Large intestine (tissue), 12 donors: ENCODE results near the gene XRCC6. TPM values are rescaled to one million over a fixed set of nuclear protein-coding genes. Genes with fewer than 3 reads are reported as not detected.
"Not testable (repeated sequence)": the region's sequence is repeated elsewhere in the genome, so short reads cannot be mapped to it uniquely, and the experiment has no call there.

Experiments used
- DNase-seq, 2 donors: peaks; one replicate each; pipeline versions ENCODE4 v3.0.0 to v3.0.0-alpha.2; 2013
- H3K27ac ChIP-seq: one replicate; pipeline ENCODE4 v1.5.1; 2013; ENCODE audit warnings: low read length
- H3K27me3 ChIP-seq: 2 replicates; pipeline ENCODE4 v1.6.1; 2013; ENCODE audit warnings: low read length; ENCODE audit not compliant: control insufficient read depth, insufficient read depth
- H3K36me3 ChIP-seq: 2 replicates; pipeline ENCODE4 v1.6.1; 2013; ENCODE audit warnings: low read length; ENCODE audit not compliant: control insufficient read depth, insufficient read depth
- H3K4me1 ChIP-seq: one replicate; pipeline ENCODE4 v1.6.1; 2013; ENCODE audit warnings: low read length; ENCODE audit not compliant: control insufficient read depth, insufficient read depth
- H3K4me3 ChIP-seq: one replicate; pipeline ENCODE4 v1.5.1; 2013; ENCODE audit warnings: low read length
- H3K9me3 ChIP-seq: one replicate; pipeline ENCODE4 v1.6.1; 2013; ENCODE audit warnings: mild to moderate bottlenecking, low read depth, low read length, moderate library complexity; ENCODE audit not compliant: control insufficient read depth
- WGBS: methylation state at CpG from one replicate; pipeline ENCODE4 v1.1.5; 2013; ENCODE audit warnings: low lambda C conversion rate; ENCODE audit not compliant: insufficient coverage; 5-methylcytosine and 5-hydroxymethylcytosine counted together
- long read RNA-seq, 11 donors: transcript quantifications; one replicate each; lab custom pipeline, GENCODE V29; 2026
- polyA plus RNA-seq: library from polyadenylated mRNA; unstranded; fragments of 120-200 nt; gene quantifications from one replicate; pipeline ENCODE4 v1.2.1, GENCODE V29; 2013

Gene XRCC6
- 247 TPM for polyA plus RNA-seq
- long read RNA-seq, donor 1, transcript XRCC6-202 (13 exons, 2,296 nt): major isoform, 37 of 51 reads
- long read RNA-seq, donor 1, partial matches to known transcripts: 10 of 51 reads
- long read RNA-seq, donor 1, other reads (novel, unspliced or antisense): 0 of 51 reads
- long read RNA-seq, donor 2, transcript XRCC6-201 (12 exons, 2,709 nt): minor isoform, 6 of 159 reads
- long read RNA-seq, donor 2, transcript XRCC6-202 (13 exons, 2,296 nt): major isoform, 78 of 159 reads
- long read RNA-seq, donor 2, partial matches to known transcripts: 68 of 159 reads
- long read RNA-seq, donor 2, other reads (novel, unspliced or antisense): 7 of 159 reads
- long read RNA-seq, donor 3, transcript XRCC6-201 (12 exons, 2,709 nt): minor isoform, 13 of 237 reads
- long read RNA-seq, donor 3, transcript XRCC6-202 (13 exons, 2,296 nt): major isoform, 123 of 237 reads
- long read RNA-seq, donor 3, partial matches to known transcripts: 76 of 237 reads
- long read RNA-seq, donor 3, other reads (novel, unspliced or antisense): 21 of 237 reads
- long read RNA-seq, donor 4, transcript XRCC6-202 (13 exons, 2,296 nt): major isoform, 6 of 7 reads
- long read RNA-seq, donor 4, partial matches to known transcripts: 0 of 7 reads
- long read RNA-seq, donor 4, other reads (novel, unspliced or antisense): 0 of 7 reads
- long read RNA-seq, donor 5, transcript XRCC6-202 (13 exons, 2,296 nt): major isoform, 40 of 55 reads
- long read RNA-seq, donor 5, partial matches to known transcripts: 11 of 55 reads
- long read RNA-seq, donor 5, other reads (novel, unspliced or antisense): 0 of 55 reads
- long read RNA-seq, donor 6, transcript XRCC6-202 (13 exons, 2,296 nt): major isoform, 47 of 103 reads
- long read RNA-seq, donor 6, transcript XRCC6-201 (12 exons, 2,709 nt): minor isoform, 10 of 103 reads
- long read RNA-seq, donor 6, partial matches to known transcripts: 44 of 103 reads
- long read RNA-seq, donor 6, other reads (novel, unspliced or antisense): 0 of 103 reads
- long read RNA-seq, donor 7, transcript XRCC6-201 (12 exons, 2,709 nt): minor isoform, 10 of 75 reads
- long read RNA-seq, donor 7, transcript XRCC6-202 (13 exons, 2,296 nt): major isoform, 36 of 75 reads
- long read RNA-seq, donor 7, partial matches to known transcripts: 29 of 75 reads
- long read RNA-seq, donor 7, other reads (novel, unspliced or antisense): 0 of 75 reads
- long read RNA-seq, donor 8, transcript XRCC6-201 (12 exons, 2,709 nt): minor isoform, 7 of 184 reads
- long read RNA-seq, donor 8, transcript XRCC6-202 (13 exons, 2,296 nt): major isoform, 82 of 184 reads
- long read RNA-seq, donor 8, partial matches to known transcripts: 84 of 184 reads
- long read RNA-seq, donor 8, other reads (novel, unspliced or antisense): 11 of 184 reads
- long read RNA-seq, donor 9, transcript XRCC6-201 (12 exons, 2,709 nt): minor isoform, 7 of 149 reads
- long read RNA-seq, donor 9, transcript XRCC6-202 (13 exons, 2,296 nt): major isoform, 78 of 149 reads
- long read RNA-seq, donor 9, partial matches to known transcripts: 47 of 149 reads
- long read RNA-seq, donor 9, other reads (novel, unspliced or antisense): 14 of 149 reads
- long read RNA-seq, donor 10, transcript XRCC6-201 (12 exons, 2,709 nt): minor isoform, 13 of 129 reads
- long read RNA-seq, donor 10, transcript XRCC6-202 (13 exons, 2,296 nt): major isoform, 87 of 129 reads
- long read RNA-seq, donor 10, partial matches to known transcripts: 22 of 129 reads
- long read RNA-seq, donor 10, other reads (novel, unspliced or antisense): 7 of 129 reads
- long read RNA-seq, donor 11, transcript XRCC6-202 (13 exons, 2,296 nt): major isoform, 58 of 247 reads
- long read RNA-seq, donor 11, transcript XRCC6-201 (12 exons, 2,709 nt): minor isoform, 9 of 247 reads
- long read RNA-seq, donor 11, partial matches to known transcripts: 55 of 247 reads
- long read RNA-seq, donor 11, other reads (novel, unspliced or antisense): 125 of 247 reads

DNA sequence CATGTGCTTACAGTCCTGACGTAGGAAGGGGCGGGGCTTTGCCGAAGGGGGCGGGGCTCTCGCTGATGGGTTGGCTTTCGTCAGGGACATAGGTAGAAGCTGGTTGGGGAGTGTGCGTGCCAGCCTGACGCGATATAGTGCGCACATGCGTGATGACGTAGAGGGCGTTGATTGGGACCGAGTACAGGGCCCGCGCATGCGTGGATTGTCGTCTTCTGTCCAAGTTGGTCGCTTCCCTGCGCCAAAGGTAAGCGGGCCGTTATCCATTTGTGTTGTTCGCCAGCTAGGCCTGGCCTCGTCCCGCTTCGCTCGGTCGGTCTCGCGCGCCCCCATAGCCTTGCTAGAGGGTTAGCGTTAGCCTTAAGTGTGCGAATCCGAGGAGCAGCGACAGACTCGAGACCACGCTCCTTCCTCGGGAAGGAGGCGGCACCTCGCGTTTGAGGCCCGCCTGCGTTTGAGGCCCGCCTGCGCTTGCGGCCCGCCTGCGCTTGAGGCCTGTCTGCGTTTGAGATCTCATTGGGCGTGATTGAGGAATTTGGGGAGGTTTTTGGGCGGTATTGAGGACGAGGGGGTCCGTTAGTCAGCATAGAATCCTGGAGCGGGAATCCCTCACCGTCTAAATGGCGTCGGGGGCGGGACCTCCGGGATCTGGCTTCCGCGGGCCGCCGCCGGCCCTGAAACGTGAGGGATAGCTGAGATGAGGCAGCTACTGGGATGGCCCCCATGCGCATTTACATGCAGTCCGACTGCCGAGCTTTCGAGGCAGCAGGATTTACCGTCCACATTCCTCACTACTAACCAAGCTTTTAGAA lies at the start of gene XRCC6:
Gene XRCC6, plus strand, starts transcription at position 197 of the 812 bp plus-strand sequence. CDS start 710 bp downstream, outside the sequence.
- Histone ChIP-seq H3K9me3 (no peaks in the 10 kb centered on the region), H3K4me3 (peak within 1 kb of the TSS; percentile 70), H3K4me1 (peaks cover 14% of the 10 kb centered on the region), H3K27ac (peak within 1 kb of the TSS; percentile 98), H3K27me3 (no peaks in the 10 kb centered on the region), H3K36me3 (peaks cover 29% of the 10 kb centered on the region)
- peak; percentile 100 for DNase-seq
- no CpG with 5 or more reads among the region's 70 CpGs for WGBS

DNA sequence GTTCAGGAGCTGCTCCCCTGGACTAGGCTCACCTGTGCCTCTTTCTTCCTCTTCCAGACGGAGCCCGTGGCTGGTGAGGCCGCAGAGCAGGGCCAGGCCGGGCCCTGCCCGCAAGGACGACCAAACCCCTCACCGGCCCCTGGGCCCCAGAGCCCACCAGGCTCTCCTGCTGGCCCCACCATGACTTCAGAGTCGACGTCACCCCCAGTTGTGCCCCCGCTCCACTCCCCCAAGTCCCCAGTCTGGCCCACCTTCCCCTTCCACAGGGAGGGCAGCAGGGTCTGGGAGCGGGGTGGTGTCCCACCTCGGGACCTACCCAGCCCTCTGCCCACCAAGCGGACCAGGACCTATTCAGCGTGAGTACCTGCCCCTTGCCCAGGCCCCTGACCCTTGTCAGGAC lies 49.3 kb upstream of the XRCC6 start:
- Histone ChIP-seq H3K27ac (no peak overlapping the region), H3K36me3 (peaks cover 22% of the 10 kb centered on the region), H3K27me3 (no peaks in the 10 kb centered on the region), H3K4me3 (no peak overlapping the region), H3K9me3 (no peaks in the 10 kb centered on the region), H3K4me1 (peaks cover 4% of the 10 kb centered on the region)
- WGBS: no CpG with 5 or more reads among the region's 14 CpGs
- DNase-seq: no peak

DNA sequence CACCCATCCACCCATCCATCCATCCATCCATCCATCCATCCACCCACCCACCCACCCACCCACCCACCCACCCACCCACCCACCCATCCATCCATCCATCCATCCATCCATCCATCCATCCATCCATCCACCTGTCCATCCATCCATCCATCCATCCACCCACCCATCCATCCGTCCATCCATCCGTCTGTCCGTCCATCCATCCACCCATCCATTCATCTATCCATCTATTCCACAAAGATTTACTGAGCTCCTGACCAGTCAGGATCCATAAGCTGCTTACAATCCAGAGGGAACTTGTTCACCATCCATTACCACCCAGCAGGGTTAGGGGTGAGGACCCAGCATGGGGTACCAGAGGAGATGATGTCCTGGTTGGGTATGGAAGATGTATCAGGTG lies 48.8 kb upstream of the XRCC6 start:
- not testable (repeated sequence) for H3K4me1 ChIP-seq, H3K9me3 ChIP-seq, H3K27ac ChIP-seq, H3K27me3 ChIP-seq, H3K4me3 ChIP-seq, DNase-seq
- H3K36me3 ChIP-seq: peaks cover 28% of the 10 kb centered on the region
- WGBS: 80% methylated on average over 1 of the region's 3 CpGs

DNA sequence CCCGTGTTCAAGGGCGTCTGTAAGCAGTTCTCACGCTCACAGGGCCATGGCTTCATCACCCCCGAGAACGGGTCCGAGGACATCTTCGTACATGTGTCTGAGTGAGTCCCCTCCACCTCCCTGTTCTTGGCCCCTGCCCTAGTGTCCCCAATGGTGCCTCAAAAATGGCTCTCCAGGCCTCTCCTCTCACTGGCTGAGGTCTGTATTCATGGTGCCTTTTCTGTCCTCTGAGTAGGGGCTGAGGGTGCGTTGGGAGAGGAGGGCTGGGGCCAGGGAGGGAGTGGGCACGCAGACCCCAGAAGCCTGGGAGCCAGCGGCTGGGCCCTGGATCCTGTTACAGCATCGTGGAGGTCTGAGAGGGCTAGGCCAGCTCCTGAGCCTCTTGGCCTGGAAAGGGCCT lies 47.4 kb upstream of the XRCC6 start:
- no CpG with 5 or more reads among the region's 11 CpGs for WGBS
- Histone ChIP-seq H3K36me3 (peaks cover 41% of the 10 kb centered on the region), H3K4me3 (no peak overlapping the region), H3K4me1 (peaks cover 4% of the 10 kb centered on the region), H3K27ac (no peak overlapping the region), H3K27me3 (no peaks in the 10 kb centered on the region), H3K9me3 (no peaks in the 10 kb centered on the region)
- DNase-seq: no peak

DNA sequence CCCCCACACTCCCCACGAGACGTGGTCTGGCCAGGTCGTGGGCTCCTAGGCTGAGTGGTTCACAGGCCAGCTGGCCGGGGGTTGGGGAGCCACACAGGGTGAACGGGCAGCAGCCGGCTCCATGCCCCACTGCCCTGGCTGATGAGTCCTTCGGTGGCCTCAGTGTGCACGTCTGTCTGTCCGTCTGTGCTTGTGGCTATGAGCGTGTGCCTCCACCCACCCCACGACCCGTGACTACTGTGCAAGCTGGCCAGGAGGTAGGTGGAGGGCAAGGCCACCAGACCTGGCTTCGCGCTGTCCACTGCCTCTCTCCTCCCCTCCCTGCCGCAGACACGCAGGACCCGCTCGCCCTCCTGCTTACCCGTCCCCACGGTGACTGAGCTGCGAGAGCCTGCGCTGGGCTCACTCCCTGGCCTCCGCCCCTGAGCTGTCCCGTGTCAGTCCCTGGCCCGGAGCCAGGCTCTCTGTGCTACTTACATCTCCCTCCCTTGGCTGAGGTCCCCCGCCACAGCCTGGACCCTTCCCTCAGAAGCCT lies 46.2 kb upstream of the XRCC6 start:
- Histone ChIP-seq H3K9me3 (no peaks in the 10 kb centered on the region), H3K36me3 (peaks cover 54% of the 10 kb centered on the region), H3K4me3 (no peak overlapping the region), H3K4me1 (peaks cover 4% of the 10 kb centered on the region), H3K27ac (no peak overlapping the region), H3K27me3 (no peaks in the 10 kb centered on the region)
- DNase-seq: no peak
- WGBS: no CpG with 5 or more reads among the region's 26 CpGs

DNA sequence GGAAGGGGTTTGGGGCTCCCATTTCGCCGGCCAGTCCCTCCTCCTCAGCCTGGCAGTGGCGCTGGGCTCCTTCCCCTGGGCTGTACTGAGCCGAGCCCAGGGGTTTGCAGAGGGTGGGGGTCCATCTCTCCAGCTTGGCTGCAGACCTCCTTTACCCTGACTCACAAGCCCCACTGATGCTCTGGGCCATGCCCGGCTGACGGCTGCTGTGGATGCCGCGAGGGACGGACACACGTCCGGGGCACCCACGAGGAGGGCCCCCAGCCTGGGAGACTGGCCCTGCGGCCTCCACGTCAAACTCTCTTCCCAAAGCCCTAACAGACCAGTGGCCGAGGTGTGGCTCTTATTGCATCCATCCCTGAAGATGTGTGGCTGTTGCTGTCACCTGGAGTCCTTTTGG lies 45.6 kb upstream of the XRCC6 start:
- no peak for DNase-seq
- Histone ChIP-seq H3K4me3 (no peak overlapping the region), H3K4me1 (no peaks in the 10 kb centered on the region), H3K27ac (no peak overlapping the region), H3K9me3 (no peaks in the 10 kb centered on the region), H3K27me3 (no peaks in the 10 kb centered on the region), H3K36me3 (peaks cover 60% of the 10 kb centered on the region)
- no CpG with 5 or more reads among the region's 15 CpGs for WGBS

DNA sequence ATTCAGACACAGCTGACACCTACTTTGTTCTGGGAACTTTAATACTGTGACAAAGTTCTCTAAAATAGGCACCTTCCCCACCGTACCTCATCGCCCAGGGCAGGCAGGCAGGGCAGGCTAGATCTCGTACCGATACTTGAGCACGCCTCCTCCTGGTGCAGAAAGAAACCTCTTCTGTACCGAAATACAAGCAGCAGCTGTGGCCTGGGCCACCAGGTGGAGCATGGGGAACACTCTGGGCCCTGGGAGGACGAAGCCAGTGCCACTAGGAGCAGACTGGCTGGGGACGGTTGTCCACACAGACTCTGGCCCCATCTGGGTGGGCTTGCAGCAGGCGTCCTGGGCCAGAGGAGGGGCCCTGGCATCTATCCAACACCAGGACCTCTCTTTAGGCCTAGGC lies 44.2 kb upstream of the XRCC6 start:
- Histone ChIP-seq H3K27ac (no peak overlapping the region), H3K4me3 (no peak overlapping the region), H3K36me3 (peaks cover 67% of the 10 kb centered on the region), H3K27me3 (no peaks in the 10 kb centered on the region), H3K4me1 (no peaks in the 10 kb centered on the region), H3K9me3 (no peaks in the 10 kb centered on the region)
- peak in 1 of 2 donors; percentile 35 for DNase-seq
- WGBS: no CpG with 5 or more reads among the region's 9 CpGs

DNA sequence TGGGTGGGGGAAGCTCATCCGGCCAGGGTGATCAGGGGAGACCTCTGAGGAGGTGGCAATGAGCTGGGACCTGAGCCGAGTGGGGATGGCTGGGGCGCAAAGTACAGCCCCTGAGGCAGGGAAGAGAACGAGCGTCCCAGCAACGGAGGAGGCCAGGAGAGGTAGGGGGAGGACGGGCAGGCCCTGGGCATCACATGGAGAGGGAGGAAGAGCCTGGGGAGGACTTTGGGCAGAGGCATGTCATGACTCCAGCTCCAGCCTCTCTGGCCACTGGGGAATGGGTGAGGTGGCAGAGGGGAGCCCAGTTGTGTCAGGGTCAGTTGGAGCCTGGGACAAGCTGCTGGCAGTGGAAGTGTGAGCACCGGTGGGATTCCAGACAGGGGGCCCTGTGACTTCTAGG lies 43.0 kb upstream of the XRCC6 start:
- H3K4me3 ChIP-seq: no peak overlapping the region
- H3K27ac ChIP-seq: no peak overlapping the region
- WGBS: no CpG with 5 or more reads among the region's 8 CpGs
- no peaks in the 10 kb centered on the region for H3K27me3 ChIP-seq
- no peak for DNase-seq
- no peaks in the 10 kb centered on the region for H3K9me3 ChIP-seq
- no peaks in the 10 kb centered on the region for H3K4me1 ChIP-seq
- H3K36me3 ChIP-seq: peaks cover 79% of the 10 kb centered on the region
